ELR (cell line): ENCODE measurements around the gene PRR7.

ENCODE experiments used
- DNase-seq: peaks from one replicate; pipeline ENCODE4 v3.0.0-alpha.2; 2015; ENCODE audit warnings: low read depth

Gene PRR7

DNA sequence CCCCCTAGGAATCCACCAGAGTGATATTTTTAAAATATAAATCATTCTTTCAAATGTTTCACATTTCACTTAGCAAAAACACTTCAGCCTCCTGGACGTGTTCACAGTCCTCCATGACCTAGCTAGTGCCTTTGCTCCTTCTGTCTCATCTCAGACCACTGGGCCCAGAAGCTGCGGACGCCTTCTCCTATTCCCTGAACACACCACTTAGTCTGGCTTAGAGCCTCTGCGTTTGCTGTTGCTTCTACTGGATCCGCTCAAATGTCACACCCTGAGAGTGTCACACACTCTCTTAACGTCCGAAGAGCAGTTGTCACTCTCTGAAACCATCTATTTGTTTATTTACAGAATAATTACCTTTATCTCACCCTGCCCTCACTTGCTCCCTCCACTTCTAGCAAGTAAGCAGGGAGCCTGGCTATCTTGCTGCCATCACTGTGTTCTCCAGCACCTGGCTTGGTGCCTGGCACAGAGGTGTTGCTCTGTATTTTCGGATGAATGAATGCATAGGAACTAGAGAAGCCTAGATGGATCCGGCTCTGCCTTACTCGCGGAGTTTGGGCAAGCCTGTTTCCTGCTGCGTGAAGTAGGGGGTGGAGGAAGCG lies 21.3 kb upstream of the PRR7 start:
- DNase-seq: no peak

DNA sequence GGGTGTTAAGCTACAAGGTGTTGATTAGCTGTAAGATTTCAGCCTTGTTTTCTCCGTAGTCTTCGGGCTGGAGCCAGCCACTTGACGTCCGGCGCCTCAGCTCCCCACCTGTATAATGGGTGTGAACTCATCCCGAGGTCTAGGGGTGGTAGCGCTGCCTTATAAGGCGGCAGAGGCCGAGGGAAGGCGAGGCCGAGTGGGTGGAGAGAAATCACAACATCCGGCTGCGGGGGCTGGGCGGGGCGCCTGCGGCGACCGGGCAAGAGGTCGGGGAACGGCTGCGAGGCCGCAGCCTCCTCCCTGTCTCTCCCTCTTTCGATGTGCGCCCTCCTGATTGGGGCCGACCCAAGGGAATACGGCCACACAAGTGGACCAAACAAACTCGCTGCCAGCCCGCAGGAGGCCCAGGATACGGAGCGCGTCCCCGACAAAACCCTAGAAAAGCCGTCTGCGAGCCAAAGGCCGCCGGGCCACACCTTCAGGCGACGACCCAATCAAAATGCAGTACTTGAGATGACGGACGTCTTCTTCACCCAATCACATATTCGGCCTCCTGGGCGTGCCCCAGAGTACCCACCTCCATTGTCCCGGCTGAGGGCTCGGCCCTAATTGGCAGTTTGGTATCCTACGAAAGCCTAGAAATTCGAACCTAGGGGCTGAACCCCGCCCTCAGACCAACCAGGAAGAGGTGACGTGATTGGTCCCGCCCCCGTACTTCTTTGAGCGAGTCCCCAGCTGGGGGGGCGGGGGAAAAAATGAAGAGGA lies 20.6 kb upstream of the PRR7 start:
- DNase-seq: peak; percentile 100

DNA sequence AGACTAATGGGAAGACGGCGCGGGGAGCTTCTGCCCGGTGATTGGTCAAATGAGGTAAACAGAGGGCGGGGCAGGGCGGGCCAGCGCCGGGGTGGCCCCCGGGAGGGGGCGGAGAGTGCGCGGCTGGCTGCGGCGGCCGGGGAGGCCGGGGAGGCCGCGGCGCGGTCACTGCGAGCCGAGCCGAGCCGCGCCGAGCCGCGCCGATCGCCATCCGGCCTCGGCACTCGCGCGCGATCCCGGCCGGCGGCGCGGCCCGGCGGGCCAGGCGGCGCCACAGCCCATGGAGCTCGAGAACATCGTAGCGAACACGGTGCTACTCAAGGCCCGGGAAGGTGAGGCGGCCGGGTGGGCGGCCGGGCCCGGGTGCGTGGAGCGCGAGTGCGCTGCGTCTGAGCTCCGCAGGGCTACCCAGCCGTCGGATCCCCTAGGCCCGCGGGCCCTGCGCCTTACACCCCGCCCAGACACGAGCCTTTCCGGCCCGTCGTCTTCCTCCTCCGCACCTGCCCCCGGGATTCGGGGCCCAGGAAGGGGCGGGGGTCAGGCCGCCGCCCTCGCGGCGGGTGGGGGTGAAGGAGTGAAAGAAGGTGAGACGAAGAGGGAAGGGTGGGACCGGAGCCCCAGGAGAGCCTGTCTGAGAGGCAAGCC lies 19.9 kb upstream of the PRR7 start, which contains the start of gene GRK6:
TSS of gene GRK6 (plus strand) at position 111 of the 645 bp plus-strand sequence. CDS start at position 281, 170 bp downstream.
- DNase-seq: peak; percentile 60

DNA sequence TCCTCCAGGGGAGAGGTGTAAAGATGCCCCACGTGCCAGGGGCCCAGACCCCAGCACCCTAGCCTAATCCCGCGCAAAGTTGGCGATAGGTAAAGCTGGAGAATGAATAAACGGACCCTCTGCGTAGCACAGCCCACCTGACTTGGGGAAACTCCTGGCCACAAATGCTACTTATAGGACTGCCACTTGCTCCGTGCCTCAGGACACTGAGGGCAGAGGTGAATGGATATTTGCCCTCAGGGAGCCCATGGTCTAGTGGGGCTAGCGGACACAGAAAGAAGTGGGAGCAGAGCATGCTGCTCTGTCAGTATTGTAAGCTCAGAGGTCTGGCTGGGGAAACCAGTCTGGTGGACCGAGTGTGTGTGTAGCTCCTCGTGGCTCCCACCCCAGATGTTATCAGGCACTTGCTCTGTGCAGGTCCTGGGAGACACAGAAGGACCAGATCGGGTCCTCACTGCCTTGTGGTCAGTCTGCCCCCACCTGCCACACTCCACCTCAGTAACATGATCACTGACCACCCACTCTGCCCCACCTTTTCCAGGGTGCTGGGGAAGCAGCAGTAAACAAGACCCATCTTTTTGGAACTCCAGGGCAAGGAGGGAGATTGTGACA lies 19.3 kb upstream of the PRR7 start:
- DNase-seq: peak; percentile 47

DNA sequence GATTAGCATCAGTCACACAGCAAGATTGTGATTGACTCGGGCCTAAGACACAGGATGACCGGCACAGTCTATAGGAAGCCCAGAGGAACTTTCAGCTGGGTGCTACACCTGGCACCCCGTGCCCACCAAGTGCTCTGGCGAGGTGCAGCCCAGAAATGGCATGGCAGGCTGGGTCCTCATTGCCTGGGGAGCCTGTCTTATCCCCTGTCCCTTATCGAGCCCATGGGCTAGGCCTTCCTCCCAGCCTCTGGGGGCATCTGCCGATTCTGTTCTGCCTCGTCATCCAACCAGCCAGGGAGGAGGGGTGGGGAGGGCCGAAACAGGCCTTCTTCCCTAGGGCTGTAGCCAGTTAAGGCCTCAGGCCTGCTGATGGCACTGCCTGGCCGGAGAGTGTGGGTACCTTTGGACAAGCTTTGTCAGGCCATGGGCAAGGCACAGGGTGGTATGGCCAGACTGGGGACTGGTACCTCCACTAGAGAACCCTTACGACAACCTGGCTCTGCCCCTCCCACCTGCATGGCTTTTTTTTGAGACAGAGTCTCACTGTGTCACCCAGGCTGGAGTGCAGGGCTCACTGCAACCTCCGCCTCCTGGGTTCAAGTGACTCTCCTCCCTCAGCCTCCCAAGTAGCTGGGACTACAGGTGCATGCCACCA lies 18.6 kb upstream of the PRR7 start:
- no peak for DNase-seq

DNA sequence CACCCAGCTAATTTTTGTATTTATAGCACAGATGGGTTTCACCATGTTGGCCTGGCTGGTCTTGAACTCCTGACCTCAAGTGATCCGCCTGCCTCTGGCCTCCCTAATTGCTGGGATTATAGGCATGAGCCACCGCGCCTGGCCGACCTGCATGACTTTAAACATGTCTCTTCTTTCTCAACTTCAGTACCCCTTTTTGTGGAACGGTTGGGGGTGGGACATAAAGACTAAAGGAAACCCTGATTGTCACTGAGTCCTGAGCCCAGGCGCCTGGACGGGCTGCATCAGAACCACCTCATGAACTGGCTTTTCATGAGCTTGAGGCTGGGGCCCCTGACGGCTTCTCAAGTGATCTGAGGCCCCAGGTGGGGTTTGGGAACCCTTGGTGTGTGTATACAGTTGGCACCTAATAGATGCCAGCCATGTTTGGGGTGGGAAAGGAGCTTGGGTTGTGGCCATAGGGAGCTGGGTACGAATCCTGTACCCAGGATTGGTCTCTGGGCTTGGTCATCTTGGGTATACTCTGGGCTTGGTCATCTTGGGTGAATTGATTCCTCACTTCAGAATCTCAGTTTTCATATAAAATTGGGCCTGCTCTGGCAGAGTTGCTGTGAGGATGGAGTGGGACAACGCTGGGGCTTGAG lies 17.9 kb upstream of the PRR7 start:
- no peak for DNase-seq

DNA sequence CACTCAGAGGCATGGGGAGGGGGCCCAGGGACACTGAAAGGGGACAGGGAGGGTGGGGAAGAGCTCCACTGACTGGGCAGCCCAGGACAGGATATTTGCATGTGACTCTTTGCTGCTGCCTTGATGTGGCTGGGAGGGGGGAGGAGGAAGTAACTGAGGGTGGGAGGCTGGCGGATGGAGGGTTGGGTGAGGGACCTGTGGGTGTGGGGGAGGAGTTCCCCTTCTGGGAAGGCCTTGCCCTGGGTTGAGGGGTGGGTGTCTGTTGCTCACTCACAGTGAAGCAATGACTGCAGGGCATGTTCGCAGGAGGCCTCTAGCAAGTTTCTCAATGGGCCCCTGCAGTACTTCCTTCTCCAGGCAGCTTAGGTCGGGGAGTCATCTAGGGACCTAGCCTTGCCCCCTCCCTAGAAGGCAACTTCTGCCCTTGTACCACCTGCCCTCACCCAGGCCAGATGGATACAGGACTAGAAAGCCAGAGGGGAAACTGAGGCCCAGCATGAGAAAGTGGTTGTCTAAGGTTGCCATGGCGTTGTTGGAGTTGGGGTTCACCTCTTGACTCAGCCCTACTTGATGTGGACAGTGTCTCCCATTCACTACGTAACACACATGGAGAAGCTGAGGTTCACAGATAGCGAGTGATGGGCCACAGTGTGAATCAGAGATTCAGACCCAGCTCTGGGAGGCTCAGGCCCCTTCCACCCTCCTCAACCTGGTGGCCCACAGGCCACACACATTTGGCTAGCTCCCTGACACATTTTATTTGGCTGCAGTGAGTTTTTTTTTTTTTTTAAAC lies 17.2 kb upstream of the PRR7 start:
- DNase-seq: no peak

DNA sequence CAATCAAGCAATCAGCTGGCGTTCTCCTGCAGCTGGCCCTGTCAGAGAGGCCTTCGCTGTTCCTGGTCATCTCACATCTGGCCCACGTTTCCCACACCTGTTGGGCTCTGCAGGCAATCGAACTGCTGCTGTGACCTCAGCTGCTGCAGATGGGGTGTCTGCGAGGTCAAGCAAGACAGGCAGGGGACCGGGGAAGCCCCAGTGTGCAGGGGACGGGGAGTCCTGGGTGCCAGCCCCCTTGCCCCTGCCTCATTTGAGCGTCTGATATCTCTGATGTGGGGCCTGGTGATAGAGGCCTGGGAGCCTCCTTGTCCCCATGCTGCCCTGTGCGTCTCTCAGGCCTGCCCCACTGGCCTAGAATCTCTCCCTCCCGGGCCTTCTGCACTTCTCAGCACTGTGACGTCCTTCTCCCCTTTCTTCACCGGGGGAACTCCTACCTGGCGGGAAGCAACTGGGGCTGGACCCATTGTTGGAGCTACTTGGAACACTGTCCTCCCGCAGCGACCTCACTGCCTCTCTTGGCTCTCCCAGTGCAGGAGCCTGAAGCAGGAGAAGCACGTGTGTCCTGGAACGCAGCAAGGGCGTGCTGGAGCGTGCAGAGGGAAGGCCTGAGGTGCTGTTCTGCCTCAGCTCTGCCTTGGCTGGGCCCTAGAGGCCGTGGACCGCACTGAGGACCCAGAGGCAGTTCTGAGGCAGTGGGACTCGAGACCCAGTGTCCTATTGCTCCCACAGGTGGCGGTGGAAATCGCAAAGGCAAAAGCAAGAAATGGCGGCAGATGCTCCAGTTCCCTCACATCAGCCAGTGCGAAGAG lies 16.3 kb upstream of the PRR7 start:
- DNase-seq: no peak

DNA sequence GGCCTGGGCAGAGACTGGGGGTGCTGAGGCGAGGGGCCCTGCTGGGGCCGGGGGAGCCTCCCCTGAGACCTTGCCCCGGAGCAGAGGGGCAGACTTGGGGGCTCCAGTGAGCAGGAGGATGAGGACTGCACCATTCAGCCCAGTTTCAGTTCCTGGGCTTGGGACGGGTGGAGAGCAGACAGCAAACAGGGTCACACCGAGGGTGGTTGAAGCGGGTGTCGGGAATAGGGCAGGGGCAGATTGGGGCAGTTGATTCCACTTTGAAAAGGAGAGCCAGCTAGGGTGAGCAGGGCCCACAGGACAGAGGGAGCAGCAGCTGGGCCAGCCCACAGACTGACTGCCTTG lies 15.7 kb upstream of the PRR7 start:
- DNase-seq: no peak

DNA sequence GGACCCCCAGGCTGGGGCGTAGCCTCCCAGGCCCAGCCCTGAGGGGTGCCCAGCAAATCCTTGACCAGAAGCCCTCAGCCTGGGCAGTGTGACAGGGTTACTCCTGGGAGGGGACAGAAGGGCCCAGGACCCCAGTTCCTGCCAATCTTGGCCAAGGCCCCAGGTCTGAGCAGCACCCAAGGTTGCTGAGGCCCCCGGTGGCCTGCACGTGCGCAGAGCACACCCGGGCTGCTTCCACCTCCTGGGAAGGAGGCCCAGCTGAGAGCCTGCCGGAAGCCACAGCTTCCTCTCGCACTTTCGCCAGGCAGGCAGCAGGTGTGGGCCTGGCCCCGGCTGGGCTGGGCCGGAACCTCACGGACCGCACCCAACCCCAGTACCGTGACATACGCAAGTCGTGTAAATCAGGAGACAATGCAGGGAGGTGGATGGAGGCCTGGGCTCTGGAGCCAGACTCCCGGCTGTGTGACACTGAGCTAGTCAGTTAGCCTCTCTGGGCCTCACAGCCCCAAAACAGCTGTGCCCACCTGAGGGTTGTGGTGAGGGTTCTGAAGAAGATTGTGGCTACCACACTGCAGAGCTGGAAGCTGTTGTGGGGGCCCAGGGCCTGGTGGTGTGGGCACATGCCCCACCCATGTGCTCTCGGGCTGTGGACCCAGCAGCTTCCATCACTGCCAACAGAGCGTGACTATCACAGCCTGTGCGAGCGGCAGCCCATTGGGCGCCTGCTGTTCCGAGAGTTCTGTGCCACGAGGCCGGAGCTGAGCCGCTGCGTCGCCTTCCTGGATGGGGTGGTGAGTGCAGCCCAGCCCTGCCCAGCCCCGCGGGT lies 15.1 kb upstream of the PRR7 start:
- DNase-seq: no peak

DNA sequence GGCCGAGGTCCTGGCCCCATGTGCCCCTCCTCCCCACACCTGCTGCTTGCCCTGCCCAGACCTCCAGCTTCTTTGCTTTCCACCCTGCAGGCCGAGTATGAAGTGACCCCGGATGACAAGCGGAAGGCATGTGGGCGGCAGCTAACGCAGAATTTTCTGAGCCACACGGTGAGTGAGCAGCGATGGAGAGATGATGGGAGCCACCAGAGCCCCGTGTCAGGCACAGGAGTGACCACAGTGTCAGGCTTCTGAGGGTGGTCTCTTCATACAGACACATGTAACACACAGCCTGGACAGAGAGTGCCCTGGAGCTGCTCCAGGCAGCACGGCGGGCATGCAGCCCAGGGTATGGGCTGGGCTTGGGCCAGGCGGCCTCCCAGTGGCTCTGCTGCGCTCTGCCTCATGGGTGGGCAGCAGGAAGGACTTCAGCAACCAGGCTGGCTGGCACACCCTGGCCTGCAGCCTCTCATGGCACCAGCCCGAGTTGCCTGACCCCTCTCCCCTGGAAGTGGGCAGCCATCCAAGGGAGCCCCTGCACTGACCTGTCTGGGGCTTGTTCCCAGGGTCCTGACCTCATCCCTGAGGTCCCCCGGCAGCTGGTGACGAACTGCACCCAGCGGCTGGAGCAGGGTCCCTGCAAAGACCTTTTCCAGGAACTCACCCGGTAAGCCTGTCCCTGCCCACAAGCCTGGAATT lies 14.3 kb upstream of the PRR7 start:
- DNase-seq: no peak

DNA sequence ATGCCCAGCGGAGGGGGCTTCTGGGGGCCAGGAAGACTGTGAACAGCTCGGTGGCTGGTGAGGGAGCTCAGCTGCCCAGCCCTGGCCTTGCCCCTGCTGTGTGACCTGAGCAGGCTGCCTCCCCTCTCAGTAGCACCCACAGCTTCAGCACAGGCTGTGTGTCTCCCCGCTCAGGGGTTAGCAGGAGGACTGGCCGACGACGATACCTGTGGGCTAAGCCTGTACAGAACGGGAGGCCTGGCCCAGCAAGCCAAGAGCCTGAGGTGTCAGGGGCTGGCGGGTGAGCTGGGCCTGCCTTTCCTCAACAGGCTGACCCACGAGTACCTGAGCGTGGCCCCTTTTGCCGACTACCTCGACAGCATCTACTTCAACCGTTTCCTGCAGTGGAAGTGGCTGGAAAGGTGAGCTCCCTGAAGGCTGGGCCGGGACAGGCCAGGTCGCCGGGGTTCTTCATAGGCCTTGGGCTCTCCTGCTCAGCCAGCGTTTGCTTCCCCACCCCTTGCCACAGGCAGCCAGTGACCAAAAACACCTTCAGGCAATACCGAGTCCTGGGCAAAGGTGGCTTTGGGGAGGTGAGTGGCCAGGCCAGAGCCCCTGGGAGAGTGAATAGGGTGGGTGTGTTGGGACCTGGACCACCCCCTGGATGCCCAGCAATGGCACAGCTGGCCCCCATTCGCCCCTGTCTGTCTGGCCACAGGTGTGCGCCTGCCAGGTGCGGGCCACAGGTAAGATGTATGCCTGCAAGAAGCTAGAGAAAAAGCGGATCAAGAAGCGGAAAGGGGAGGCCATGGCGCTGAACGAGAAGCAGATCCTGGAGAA lies 13.6 kb upstream of the PRR7 start:
- DNase-seq: no peak

DNA sequence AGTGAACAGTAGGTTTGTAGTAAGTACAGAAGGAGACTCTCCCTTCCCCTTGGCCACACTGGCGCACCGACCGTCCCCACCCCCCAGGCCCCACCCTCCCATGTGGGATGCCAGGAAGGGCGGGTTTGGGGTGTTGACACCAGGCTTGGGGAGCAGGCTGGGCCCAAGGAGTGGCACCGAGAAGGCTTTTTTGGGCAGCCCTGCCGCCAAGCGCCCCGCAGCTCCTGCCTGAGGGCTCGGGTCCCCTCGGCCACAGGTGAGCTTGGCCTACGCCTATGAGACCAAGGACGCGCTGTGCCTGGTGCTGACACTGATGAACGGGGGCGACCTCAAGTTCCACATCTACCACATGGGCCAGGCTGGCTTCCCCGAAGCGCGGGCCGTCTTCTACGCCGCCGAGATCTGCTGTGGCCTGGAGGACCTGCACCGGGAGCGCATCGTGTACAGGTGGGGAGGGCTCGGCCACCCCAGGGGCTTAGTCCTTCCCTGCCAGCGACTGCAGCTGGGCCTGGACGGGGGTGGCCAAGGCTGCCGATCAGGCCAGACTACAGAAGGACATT lies 12.9 kb upstream of the PRR7 start:
- no peak for DNase-seq

DNA sequence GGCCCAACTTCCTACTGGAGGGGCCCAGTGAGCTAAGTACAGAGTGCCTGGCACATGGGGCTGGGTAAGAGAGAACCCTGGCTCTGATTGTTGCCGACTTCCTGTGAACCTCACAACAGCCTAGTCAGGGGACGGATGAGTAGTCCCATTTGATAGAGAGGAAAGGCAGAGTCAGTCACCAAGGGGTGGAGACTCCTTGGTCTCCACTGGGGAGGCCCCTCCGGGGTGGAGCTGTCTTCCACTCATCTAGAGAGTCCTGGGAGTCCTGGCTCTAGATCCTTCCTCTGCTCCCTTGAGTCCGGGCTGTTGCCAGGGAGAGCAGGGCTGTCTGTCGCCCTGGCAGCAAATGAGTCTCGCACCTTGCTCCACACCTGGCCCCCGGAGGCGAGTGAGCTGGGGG lies 12.2 kb upstream of the PRR7 start:
- peak; percentile 38 for DNase-seq

DNA sequence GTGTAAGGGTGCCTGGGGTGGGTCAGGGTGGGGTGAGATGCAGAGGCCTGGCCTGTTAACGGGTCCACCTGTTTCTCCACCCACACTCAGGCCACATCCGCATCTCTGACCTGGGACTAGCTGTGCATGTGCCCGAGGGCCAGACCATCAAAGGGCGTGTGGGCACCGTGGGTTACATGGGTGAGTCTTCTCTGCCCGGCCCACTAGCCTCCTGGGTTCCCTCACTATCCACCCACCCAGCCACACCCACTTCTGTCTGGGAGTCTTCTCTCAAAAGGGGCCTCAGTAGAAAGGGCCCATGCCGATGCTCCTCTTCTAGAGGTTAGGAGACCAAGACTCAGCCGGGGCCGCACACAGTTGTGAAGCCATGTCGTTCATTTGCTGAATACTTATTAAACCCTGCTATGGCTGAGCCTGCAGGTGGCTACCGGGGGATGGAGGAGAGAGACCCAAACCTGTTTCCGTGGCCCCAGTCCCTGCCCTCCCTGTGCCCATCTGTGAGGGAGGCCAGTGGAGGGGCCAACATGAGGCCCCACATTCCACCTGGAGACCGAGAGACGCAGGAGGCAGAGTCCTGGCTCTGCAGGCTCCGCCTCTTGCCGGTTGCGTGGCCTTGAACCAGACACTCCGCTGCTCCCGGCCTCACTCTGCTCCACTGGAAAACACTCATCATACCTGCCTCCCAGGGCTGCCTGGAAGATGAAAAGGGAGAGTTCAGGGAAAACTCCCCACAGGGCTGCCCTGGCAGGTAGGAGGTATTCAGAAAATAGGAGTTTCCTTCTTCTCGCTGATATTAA lies 11.5 kb upstream of the PRR7 start:
- DNase-seq: no peak

DNA sequence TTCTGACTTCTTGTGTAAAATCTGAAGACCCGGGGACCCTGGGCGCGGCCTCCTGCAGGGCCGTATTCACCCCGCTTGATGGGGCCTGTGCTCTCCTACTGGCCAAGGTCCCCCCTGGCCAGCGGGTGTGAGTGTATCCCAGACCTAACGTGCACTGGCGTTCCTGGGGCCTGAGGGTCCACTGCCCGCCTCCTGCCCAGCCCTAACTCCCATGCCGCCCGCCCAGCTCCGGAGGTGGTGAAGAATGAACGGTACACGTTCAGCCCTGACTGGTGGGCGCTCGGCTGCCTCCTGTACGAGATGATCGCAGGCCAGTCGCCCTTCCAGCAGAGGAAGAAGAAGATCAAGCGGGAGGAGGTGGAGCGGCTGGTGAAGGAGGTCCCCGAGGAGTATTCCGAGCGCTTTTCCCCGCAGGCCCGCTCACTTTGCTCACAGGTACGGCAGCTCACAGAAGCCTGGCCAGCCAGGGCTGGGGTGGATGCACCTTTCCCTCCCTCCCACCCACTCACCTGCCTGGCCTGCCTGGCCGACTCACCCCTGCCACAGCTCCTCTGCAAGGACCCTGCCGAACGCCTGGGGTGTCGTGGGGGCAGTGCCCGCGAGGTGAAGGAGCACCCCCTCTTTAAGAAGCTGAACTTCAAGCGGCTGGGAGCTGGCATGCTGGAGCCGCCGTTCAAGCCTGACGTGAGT lies 10.6 kb upstream of the PRR7 start:
- DNase-seq: no peak
